Kidney (tissue), 14 donors: ENCODE results near the gene KRTAP16-1. TPM values are rescaled to one million over a fixed set of nuclear protein-coding genes. Genes with fewer than 3 reads are reported as not detected.

Experiments used
- DNase-seq, 5 donors: peaks; one replicate each; pipeline ENCODE4 v3.0.0-alpha.2; 2013 to 2020
- FAIRE-seq: peaks from 2 replicates; lab custom pipeline; 2012; peaks lifted over from hg19 to GRCh38; lab: Jason Lieb, UNC
- H3K27ac ChIP-seq, 2 donors: one replicate each; pipeline ENCODE4 v1.7.0; 2013; ENCODE audit warnings: low read depth in 2 of 2, low read length in 2 of 2, inconsistent platforms in 1 of 2
- H3K27me3 ChIP-seq: one replicate; pipeline ENCODE4 v1.7.1; 2013; ENCODE audit warnings: low read length, inconsistent platforms; ENCODE audit not compliant: control insufficient read depth, insufficient read depth
- H3K36me3 ChIP-seq, 3 donors: one replicate each; pipeline versions ENCODE4 v1.7.0 to v1.7.1; 2013; ENCODE audit warnings: low read length in 3 of 3, control low read depth in 1 of 3, inconsistent platforms in 1 of 3; ENCODE audit not compliant: insufficient read depth in 3 of 3, control insufficient read depth in 2 of 3
- H3K4me1 ChIP-seq, 3 donors: one replicate each; pipeline versions ENCODE4 v1.7.0 to v1.7.1; 2013; ENCODE audit warnings: low read length in 3 of 3, inconsistent platforms in 1 of 3, low read depth in 1 of 3; ENCODE audit not compliant: control insufficient read depth in 2 of 3, insufficient read depth in 2 of 3
- H3K4me3 ChIP-seq, 3 donors: one replicate each; pipeline versions ENCODE4 v1.7.0 to v1.8.1; 2013; ENCODE audit warnings: low read length in 3 of 3, control low read depth in 1 of 3, inconsistent platforms in 1 of 3
- H3K9ac ChIP-seq, 3 donors: one replicate each; pipeline versions ENCODE4 v1.7.0 to v1.7.1; 2013; ENCODE audit warnings: low read length in 3 of 3, control low read depth in 1 of 3, inconsistent platforms in 1 of 3
- H3K9me3 ChIP-seq, 3 donors: one replicate each; pipeline versions ENCODE4 v1.7.0 to v1.7.1; 2013; ENCODE audit warnings: low read length in 3 of 3, control low read depth in 1 of 3, inconsistent platforms in 1 of 3; ENCODE audit not compliant: control insufficient read depth in 2 of 3, insufficient read depth in 1 of 3
- intact Hi-C: fragments of 100-400 bp; cut with DNase I; formaldehyde crosslinking; loops from one replicate; pipeline ENCODE4 v1.11.1; 2022
- polyA plus RNA-seq: library from polyadenylated mRNA; stranded (reverse); fragments of 350-450 nt; fragmentation: Illumina TruSeq; extraction: RNeasy Lipid Tissue Mini Kit (QIAGEN cat#74804); gene quantifications from one replicate; pipeline ENCODE4 v1.2.3, GENCODE V29; 2014; ENCODE audit warnings: low read depth, low replicate concordance; ENCODE audit not compliant: insufficient read depth
- total RNA-seq: library from RNA; stranded (reverse); fragmentation: NEBNext Ultra II Directional; extraction: Animal tissue kit (Norgen Biotek cat#: 25700); gene quantifications from one replicate; pipeline ENCODE4 v1.2.1, GENCODE V29; 2021
- TF ChIP-seq, protein P1 (sequence below): IDR thresholded peaks from 3 replicates; pipeline ENCODE4 v1.5.1; 2012; ENCODE audit warnings: mild to moderate bottlenecking, moderate library complexity, borderline replicate concordance; ENCODE audit not compliant: insufficient read depth; ENCODE audit errors: extremely low read depth
- donor health status: control.
- donor health status: control.
- donor health status: control.
- donor health status: control.
- donor health status: control.
- donor health status: DM: yes; HTN: yes; CAD: no.
- donor health status: Normal renal cell carcinoma (clear cell type).

KRTAP16-1 gene
- total and polyA plus RNA-seq, 2 donors from 2014 or later = not detected

DNA sequence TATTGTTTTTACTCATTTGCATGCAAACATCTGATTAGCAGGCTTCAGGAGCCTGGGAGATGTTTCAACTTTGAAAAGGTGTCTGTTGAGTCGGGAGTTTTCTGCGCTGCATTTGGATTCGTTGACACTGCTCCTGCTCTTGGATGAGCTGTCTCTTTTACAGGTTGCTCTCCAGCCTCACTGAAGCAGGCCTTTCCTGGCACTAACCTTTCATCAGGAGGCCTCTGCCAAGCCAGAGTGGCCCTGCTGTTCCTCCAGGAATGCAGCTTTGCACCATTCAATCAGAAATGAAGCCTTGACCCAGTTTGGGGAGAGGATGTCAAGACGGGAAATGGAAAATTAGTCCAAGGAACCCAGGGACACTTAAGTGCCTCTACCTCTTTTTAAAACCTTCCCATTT, 6.1 kb downstream of the KRTAP16-1 start:
- Histone ChIP-seq H3K4me1 (no peaks in the 10 kb centered on the region), H3K9ac (no peak overlapping the region), H3K27ac (no peak overlapping the region), H3K27me3 (no peaks in the 10 kb centered on the region), H3K9me3 (no peaks in the 10 kb centered on the region), H3K36me3 (no peaks in the 10 kb centered on the region), H3K4me3 (no peak overlapping the region)
- DNase-seq = no peak
- intact Hi-C loops = no loop called here
- TF ChIP-seq, protein P1, sequence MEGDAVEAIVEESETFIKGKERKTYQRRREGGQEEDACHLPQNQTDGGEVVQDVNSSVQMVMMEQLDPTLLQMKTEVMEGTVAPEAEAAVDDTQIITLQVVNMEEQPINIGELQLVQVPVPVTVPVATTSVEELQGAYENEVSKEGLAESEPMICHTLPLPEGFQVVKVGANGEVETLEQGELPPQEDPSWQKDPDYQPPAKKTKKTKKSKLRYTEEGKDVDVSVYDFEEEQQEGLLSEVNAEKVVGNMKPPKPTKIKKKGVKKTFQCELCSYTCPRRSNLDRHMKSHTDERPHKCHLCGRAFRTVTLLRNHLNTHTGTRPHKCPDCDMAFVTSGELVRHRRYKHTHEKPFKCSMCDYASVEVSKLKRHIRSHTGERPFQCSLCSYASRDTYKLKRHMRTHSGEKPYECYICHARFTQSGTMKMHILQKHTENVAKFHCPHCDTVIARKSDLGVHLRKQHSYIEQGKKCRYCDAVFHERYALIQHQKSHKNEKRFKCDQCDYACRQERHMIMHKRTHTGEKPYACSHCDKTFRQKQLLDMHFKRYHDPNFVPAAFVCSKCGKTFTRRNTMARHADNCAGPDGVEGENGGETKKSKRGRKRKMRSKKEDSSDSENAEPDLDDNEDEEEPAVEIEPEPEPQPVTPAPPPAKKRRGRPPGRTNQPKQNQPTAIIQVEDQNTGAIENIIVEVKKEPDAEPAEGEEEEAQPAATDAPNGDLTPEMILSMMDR = no peak
- no peak for FAIRE-seq

DNA sequence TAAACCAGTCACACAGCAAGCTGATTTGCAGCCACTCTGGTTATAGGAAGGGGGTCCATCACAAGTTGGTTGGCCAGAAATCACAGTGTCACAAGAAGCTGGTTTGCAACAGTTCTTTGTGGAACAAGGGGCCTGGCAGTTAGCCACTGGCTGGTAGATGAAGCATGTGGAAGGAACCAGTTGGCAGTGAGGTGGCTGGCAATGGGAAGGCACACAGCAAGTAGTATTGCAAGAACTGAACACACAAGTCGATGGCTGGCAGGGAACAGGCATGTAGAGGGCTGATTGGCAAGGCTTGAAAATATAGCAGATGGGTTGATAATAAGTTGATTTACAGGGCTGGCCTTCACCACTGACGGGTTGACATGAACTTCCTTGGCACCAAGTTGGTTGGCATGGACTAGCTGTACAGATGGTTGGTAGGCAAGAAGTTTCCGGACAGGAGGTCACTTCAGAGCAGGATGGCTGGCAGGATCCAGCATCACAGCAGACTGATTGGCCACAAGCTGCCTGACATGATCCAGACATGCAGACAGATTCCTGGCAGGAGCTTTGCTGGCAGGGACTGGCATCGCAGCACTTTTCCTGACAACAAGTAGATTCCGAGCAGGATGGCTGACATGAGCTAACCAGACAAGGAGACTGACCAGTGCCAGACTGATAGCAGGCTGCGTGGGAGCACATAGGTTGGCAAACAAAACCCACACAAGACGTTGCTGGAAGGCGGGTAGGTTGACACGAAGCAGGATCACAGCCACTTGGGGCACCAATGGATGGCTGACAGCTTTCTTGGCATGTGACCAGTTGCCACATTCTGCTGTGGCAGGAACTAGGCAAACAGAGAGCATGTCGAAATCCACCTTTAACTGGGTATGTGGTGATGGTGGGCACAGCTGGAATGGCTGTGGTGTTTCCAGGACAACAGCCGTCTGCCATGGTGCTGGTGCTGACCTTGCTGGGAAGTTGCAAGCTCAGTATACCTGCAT, 6.9 kb downstream of the KRTAP16-1 start, which contains the start of gene KRTAP29-1:
Gene KRTAP29-1 (minus strand): TSS at position 936 of the 986 bp plus-strand sequence. CDS start 0 bp downstream, at position 936.
- DNase-seq (no peak), FAIRE-seq (no peak)
- no peak within 1 kb of the TSS for H3K27ac ChIP-seq

DNA sequence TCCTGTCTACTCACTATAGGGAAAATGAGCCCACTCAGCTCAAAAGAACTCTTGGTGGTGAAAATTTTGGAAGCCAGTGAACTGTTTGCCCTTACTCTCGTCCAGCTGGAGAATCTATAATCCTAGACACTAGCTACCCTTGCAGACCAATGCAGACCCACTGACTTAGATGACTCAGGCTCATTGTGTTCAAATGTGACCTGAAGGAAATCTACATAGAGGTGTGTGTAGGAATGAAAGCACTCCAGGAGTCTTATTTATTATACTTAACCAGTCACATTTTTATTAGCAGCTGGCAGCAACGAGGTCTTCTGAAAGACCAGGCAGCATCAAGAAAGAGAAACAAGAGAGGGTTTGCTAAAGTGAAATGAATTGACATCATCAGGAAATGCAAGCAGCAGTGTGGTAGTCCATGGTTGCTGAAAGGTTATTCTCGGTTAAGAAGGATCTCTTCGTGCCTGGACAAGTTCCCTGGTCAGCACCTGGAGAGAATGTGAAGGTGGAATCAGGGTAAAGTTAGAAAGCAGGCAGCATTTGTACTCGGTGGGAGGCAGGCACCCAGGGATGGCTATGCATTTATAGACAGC, 7.8 kb downstream of the KRTAP16-1 start:
- Histone ChIP-seq H3K27me3 (no peaks in the 10 kb centered on the region), H3K9me3 (no peaks in the 10 kb centered on the region), H3K9ac (no peak overlapping the region), H3K27ac (no peak overlapping the region), H3K4me3 (no peak overlapping the region), H3K36me3 (no peaks in the 10 kb centered on the region), H3K4me1 (no peaks in the 10 kb centered on the region)
- DNase-seq = no peak
- intact Hi-C loops = no loop called here
- TF ChIP-seq, protein P1 = no peak
- FAIRE-seq = no peak

More for the DNA sequence above, 6.9 kb downstream of the KRTAP16-1 start, which contains the start of gene KRTAP29-1:
- no peaks in the 10 kb centered on the region for H3K9me3 ChIP-seq
- H3K27me3 ChIP-seq = no peaks in the 10 kb centered on the region
- H3K36me3 ChIP-seq = no peaks in the 10 kb centered on the region
- TF ChIP-seq, protein P1 = no peak
- no peaks in the 10 kb centered on the region for H3K4me1 ChIP-seq
- H3K9ac ChIP-seq = no peak within 1 kb of the TSS
- no peak within 1 kb of the TSS for H3K4me3 ChIP-seq
- intact Hi-C loops = no loop called here
